ENCODE results near the gene SH3RF3.

The SH3RF3 gene

GRCh38 chr2:109295070-109295780, 166.2 kb downstream of the SH3RF3 start:
- no peak for DNase-seq

- no peak for DNase-seq
Measured at GRCh38 chr2:109295781-109296117, 166.7 kb downstream of the SH3RF3 start.

DNA sequence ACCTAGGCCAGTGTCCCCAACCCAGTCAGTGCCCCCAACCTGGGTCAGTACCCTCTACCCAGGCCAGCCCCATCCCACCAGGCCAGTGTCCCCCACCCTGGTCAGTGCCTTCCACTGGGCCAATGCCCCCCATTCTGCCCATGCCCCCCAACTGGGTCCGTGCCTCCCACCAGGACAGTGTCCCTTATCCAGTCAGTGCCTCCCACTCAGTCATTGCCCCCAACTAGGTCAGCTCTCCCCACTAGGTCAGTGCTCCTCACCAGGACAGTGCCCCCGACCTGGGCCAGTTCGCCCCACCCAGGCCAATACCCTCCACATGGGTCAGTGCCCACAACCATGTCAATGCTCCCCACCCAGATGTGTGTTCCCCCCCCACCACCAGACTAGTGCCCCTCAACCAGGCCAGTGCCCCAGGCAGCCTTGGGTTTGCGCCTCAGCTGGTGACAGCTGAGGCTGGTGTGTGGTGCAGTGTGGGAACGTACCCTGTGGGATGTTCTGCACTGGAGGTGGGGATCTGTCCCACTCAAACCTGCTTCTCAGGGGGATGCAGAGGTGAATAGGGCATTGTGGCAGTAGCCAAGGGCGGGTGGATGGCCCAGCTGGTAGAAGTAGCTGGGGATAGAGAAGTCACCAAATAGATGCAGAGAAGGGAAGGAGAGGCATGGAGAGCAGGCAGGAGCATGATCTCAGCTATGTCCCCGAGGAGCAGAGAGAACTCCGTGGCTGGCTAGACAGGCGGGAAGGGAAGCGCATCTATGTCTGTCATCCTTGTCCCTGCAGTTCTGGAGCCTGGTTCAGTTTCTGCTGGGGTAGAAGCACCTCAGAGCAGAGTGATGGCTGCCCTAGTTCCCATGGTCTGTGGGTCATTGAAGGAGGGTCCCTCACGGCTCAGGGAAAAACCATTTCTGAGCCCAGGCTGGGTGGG, 168.8 kb downstream of the SH3RF3 start:
- DNase-seq: no peak

DNA sequence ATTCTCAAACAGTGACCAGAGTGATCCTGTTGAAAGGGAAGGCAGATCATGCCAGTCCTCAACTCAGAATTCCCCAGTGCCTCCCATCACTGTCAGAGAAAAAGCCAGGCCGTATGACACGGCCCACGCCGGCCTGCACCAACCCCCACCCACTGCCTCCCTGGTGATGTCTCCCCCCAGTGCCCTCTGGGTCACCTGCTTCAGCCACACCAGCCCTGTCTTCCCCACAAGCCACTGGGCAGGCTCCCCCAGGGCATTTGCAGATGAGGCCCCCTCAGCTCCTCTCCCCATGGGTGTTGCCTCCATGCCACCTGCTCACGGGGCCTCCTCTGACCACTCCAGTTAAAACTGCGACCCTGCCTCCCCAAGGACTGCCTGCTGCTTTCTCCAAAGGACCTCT, 169.8 kb downstream of the SH3RF3 start:
- no peak for DNase-seq

GRCh38 chr2:109299536-109299935, 170.5 kb downstream of the SH3RF3 start:
- DNase-seq: no peak

DNA sequence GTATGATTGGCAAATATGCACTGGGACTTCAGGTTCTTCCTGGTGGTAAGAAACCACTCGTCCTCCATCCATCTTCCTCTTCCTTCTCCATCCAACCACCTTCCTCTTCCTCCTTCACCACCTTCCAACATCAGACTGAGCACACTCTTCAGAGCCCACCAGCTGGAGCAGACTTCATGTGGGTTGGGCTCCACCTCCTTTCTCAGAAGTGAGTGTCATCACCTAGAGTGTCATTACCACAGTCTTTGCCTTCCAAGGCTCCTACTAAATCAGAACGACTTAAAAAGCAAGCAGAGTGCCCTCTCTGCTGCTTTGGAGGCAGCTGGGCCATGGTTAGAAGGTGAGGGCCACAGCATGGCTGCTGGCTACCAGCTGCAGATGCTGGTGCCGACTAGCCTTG, 171.6 kb downstream of the SH3RF3 start:
- DNase-seq: no peak

- no peak for DNase-seq
Measured at GRCh38 chr2:109301746-109302145, 172.7 kb downstream of the SH3RF3 start.

DNA sequence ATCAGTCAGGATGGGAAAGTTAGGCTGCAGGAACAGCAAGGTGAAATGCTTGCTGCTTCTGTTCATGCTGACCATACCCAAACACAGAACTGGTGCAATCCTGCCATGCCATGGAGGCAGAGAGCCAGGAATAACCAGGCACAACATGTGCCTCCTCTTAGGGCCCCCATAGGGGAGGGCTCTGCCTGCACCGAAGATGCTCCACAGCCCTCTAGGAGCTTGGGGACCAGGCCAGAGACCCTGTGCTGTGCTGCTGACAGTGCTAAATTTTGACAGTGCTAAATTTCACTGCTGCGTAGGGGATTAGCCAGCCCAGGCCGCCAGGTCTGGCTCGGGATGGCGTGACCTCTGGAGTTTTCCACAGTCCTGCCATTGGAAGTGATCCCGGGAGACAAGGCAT, 173.3 kb downstream of the SH3RF3 start:
- no peak for DNase-seq

DNA sequence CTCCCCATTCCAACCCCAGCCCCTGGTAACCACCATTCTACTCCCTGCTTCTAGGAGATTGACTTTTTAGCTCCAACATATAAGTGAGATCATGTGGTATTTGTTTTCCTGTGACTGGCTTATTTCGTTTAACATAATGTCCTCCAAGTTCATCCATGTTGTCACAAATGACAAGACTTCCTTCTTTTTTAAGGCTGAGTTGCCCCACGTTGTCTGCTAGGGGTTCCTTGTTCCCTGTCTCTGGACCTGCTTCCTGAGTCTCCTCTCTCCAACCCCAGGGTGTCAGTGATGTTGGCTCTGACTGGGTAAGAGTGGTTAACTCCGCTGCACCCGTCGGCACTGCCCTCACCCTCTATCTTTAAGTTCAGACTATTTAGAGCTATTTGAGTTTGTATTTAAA, 175.2 kb downstream of the SH3RF3 start:
- DNase-seq: no peak

DNA sequence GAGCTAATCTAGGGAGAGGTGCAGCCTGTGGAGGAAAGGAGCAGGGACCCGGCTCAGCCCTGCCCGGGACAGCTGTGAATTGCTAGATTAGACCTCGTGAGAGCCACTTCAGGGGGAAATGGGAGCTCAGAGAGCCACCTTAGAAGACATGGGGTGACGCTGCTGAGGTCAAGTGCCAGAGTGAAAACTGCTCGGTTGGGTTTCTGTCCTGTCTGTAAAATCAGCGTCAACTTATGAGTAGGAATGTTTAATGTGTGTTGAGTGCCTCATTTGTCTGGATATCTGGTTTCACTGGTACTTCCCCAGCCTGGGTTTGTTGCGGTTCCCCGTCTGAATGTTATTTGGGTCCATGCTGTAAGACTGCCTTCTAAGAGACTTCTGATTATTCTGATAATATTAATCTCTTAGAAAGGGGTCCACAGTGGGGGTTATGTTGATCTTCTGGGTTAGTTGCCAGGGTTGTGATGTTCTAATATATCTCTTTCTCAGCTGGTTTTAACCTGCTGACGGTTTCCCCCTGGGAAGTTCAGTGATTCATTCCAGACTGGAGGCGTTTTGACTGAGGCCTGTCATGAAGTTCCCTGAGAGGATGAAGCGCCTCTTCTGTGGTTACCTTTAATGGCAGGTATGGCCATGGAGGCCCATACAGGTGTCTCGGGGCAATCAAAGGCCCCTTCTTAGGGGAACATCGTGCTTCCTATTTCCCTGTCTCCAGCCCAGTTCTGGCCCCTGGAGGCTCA, 175.9 kb downstream of the SH3RF3 start:
- DNase-seq: no peak

DNA sequence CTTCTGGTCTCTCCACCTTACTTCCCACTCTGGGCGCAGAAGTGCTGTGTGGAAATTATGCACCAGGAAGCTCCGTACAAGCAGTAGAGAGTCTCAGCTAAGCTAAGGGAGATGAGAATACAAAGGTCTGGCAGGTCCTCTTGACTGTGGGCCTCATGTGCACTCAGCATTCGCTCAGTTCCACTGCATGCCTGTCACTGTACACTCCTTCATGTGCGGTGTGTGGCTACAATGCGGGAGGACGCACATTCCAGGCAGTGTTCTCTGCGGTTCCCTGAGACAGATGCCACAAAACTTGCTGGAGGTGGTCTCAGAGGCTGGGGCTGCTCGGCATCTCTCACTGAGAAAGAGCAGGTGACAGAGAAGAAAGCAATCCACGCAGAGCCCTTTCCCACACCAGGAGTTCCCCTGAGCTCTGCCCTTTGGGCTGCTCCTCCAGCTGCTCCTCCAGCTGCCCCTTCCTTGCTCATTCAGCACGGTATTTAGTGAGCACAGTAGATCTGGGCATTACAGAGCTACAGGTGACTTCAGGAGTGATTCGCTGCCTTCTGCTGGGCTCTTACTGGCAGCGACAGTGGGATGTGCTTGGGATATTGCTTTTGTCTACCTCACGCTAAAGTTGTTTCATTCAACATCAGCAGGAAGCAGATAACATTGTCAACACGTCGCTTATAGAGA, 176.6 kb downstream of the SH3RF3 start:
- no peak for DNase-seq

DNA sequence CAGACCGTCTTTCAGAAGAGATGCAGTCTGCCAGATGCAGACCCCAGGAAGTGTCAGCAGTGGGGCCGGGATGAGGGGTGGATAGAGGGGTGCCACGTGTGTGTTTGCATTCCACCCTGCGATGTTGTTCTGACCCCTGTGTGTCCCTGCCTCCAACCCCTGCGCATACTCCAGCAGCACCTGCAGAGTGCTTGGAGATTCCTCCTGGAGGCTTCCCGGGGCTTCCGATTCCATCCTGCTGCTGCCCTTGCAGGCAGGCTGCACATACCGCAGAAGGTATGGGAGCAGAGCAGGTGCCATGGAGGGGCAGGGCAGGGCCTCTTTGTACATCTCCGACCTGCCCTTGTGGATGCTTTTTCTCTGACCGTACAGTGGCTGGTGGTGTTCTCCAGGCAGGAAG, 177.2 kb downstream of the SH3RF3 start:
- DNase-seq: no peak

DNA sequence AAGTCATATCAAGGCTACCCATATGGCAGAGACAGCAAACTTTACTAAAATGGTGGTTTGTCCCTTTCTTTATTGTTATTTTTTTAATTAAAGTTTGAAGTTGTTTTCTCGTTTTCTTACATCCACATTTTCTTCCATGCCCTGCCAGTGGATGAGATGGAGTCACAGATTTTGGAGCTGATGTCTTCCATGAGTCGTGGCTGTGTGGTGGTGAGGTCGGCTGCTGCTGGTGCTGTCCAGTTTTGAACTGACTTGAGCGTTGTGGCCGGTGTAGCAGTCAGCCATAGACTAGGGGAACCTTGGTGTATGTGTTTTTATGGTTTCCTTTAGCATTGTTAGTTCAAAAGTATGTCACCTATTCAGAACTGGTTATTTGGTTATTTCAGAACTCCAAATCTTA, 182.8 kb downstream of the SH3RF3 start:
- no peak for DNase-seq

- no peak for DNase-seq
Measured at GRCh38 chr2:109312902-109313301, 183.9 kb downstream of the SH3RF3 start.

DNA sequence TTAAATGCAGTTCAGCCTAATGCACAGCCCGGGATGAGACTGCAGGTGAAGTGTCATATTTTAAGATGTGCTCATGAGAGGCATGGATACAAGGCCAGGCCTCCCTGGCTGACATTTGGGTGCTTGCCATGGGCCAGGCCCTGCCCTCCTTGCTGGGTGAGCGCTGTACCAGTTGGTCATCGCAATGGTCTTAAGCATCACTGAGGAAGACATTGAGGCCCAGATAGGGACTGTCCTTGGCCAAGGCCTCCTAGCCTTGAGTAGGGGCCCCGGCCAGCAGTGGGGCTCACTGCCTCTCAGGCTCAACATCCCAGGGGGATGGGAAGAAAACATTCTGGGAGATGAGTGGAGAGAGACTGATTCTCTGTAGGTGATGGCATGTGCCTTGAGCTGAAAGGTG, 184.3 kb downstream of the SH3RF3 start:
- DNase-seq: no peak

DNA sequence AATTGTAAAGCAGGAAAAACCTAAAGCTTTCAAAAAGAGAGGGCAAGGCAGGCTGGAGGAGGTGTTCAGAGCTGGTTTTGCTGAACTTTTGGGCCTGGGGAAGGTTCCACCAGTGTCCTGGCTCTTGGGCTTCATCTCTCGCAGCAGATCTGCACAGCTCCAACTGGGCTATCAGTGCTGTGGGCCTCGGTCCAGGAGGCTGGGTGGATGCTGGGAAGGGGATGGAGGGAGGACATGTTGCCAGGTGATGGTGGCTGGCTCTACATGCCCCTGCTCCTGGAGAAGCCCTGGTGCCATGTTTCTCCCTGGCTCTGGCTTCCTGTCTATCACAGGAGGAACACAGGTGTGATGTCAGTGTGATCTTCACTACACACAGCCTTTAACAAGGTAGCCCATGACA, 187.1 kb downstream of the SH3RF3 start:
- DNase-seq: no peak

- DNase-seq: no peak
Measured at GRCh38 chr2:109317471-109318095, 188.6 kb downstream of the SH3RF3 start.

DNA sequence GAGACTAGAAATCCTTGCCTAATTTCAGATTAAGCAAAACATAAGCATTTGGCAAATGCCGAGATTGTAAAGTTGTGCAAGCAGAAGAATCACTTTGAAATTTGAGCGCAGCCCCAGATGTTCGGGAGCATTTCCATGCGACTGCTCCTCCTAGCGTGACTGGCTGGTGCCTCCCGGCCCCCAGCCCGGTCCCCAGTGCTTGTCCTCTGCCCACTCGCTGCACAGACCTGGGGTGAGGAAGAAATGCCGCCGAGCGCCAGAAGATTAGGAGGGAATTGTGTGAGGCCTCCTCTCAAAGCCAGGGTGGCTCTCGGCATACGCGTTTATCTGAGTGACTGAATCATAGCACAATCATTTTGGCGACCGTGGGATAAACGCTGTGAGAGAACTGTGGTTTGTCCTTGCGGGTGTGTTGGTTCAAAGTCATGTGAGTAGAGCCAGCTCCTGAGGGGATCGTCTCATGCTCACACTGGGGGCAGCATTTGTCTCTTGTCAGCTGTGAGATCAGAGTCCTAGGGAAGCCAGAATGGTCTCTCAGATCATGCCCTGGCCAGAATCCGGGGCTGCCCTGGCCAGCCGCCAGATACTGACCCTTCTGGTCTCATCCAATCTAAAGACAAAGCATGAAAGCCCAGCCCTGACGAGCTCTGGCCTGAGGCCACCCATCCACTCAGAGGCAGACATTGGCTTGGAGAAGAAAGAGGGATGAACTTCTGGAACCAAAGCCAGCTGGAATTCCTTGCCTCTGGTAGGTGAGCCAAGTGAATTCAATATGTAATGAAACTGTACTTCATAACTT, 189.3 kb downstream of the SH3RF3 start:
- DNase-seq: no peak

GRCh38 chr2:109318949-109319342, 189.9 kb downstream of the SH3RF3 start:
- DNase-seq: no peak

- DNase-seq: no peak
Measured at GRCh38 chr2:109320195-109320922, 191.4 kb downstream of the SH3RF3 start.

DNA sequence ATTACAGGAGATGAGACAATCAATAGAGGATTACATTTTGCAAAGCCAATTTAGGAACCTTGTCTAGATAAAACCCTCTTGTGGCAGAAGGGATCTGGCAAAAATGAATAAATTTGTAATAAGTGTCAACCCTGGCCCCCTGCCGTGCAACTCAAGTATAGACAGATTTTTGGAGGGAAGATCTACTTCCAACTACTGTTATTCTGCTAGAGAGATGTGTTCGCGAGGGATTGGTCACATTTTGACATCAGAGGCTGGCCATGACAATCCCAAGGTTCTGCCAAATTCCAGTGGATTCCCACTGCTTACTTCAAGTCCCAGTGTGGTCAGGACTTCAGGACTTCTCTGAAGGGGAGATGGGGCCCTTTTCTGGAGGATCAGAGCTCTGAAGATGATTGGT, 192.6 kb downstream of the SH3RF3 start:
- no peak for DNase-seq

Data from NCI-H2029 treated with DMSO at 0.1 percent for 48 hours (cell line).